GM18519 (cell line): Measurements from ENCODE around the gene DDX51.
"Not testable (repeated sequence)": the region's sequence is repeated elsewhere in the genome, so short reads cannot be mapped to it uniquely, and the experiment has no call there.

Source experiments
- ATAC-seq: cut with Tn5 transposase; IDR thresholded peaks from one replicate; pipeline ENCODE4 v1.9.1; 2021; ENCODE audit warnings: mild to moderate bottlenecking, moderate library complexity; ENCODE audit not compliant: unreplicated experiment, low FRiP score

DDX51 gene

DNA sequence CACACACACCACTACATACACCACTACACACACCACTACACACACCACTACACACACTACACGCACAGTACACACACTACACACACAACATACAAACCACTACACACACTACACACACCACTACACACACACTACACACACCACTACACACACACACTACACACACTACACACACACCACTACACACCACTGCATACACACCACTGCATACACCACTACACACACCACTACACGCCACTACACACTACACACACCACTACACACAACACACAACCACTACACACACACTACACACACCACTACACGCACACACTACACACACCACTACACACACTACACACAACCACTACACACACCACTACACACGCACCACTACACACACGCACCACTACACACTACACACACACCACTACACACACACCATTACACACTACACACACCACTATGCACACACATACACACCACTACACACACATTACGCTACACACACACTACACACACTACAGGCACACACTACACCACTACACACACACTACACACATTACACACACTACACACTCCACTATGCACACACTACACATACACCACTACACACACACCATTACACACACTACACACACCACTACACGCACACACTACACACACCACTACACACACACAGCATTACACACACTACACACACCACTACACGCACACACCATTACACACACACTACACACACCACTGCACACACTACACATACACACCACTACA, 12.6 kb upstream of the DDX51 start:
- ATAC-seq = no peak

DNA sequence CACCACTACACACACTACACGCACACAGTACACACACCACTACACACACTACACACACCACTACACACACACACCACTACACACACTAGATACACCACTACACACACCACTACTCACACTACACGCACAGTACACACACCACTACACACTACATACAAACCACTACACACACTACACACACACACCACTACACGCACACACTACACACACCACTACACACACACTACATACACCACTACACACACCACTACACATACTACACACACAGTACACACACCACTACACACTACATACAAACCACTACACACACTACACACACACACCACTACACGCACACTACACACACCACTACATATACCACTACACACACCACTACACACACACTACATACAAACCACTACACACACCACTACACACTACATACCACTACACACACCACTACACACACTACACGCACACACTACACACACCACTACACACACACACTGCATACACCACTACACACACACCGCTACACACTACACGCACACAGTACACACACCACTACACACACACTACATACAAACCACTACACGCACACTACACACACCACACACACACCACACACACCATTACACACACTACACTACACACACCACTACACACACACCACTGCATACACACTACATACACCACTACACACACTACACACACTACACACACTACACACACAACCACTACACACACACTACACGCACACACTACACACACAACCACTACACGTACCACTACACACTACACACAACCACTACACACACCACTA, 11.9 kb upstream of the DDX51 start:
- no peak for ATAC-seq

DNA sequence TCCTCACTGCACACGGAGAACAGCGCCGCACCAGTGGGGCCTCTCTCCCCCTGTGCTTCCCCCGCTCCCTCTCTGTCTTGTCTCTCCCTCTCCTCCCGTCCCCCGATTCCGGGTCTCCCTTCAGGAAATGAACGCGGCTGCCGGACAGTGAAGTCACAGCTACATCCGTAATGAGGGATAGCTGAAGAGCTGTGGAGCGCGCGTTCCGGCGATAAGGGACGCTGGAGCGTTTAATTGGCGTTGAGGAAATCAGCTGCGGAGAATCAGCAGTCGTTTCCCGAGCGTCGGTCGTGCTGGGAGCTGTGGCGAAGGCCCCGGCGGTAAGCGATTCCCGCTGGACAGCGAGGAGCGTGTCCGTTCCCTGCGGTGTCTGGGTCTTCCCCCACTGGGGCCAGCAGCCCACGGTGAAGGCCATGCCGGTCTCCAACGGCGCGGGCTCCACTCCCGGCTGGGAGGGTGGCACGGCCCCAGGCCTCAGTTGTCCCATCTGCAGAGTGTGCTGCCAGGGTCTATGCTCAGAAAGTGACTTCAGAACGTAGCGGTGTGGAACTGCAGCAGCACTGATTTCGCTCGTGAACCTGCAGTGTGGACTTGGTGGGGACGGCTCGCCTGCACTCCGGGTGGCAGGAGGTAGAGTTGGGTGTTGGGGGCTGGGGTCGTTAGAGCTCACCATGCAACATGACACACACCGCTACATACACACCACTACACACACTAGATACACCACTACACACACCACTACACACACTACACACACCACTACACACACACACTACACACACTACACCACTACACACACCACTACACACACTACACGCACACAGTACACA, 11.0 kb upstream of the DDX51 start:
- no peak for ATAC-seq

DNA sequence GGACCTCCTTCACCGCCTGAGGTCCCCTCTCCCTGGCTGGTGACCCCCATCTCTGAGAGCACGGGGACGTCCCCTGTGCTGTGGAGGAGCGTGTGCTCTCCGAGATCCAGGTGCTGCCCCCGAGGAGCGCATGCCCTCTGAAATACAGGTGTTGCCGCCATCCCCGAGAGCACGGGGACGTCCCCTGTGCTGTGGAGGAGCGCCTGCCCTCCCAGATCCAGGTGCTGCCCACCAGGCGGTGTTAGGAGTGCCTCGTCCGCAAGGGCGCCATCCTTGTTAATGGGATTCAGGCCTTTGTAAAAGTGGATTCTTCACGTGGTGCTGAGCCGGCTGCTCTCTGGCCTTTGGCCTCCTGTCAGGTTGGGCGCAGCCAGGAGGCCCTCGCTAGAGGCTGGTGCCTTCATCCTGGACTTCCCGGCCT, 10.2 kb upstream of the DDX51 start:
- no peak for ATAC-seq

DNA sequence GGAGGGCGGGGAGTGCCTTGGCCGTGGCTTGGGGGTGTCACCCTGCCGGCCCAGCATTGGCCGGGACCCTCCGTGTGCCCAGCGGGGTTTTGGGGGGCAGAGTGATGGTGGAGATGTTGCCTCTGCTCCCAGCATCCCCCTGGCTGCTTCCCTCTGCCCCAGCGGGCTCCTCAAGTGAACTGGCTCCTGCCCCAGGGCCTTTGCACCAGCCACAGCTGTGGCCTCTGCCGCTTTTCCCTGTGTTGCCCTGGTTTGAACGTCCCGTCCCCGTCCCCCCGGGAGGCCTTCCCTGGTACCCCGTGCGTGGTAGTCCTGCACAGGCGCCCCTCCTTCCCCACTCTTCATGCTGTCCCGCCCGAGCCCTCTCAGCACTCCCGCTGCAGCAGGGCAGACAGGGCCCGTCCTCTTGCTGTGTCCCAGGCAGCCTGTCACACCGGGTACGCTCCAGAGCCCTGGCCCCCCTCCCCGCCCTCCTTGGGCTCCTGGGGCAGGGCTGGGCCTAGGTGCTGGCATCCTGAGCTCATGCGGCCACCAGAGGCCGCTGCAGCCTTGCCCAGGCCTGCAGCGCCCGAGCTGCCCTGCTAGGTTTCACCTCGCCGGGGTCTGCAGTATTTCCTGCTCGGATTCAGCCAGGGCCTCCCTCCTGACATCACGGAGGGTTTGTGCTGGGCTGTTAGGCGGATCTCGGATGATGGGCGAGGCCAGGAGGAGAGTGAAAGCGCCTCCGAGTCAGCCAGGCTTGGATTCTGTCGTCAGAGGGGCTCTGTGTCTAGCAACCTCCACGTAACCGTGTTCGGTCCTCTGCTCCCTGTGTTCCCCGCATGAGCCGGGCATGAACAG, 9.6 kb upstream of the DDX51 start:
- ATAC-seq = no peak

DNA sequence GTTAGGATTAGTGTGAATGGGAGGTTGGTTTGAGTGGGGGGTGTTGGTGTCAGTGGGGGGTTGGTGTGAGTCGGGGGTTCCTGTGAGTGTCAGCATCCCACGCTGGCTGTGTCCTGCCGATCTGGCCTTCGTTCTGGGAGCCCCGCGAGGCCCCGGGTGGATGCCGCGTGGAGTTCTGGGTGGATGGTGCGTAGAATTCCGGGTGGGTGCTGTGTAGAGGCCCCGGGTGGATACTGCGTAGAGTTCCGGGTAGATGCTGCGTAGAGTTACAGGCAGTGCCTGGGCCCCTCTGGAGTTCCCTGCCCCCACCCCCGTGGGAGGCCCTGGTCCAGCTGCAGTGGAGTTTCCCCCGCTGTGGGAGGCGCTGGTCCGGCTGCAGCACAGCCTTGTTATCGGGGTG, 8.8 kb upstream of the DDX51 start:
- ATAC-seq = no peak

DNA sequence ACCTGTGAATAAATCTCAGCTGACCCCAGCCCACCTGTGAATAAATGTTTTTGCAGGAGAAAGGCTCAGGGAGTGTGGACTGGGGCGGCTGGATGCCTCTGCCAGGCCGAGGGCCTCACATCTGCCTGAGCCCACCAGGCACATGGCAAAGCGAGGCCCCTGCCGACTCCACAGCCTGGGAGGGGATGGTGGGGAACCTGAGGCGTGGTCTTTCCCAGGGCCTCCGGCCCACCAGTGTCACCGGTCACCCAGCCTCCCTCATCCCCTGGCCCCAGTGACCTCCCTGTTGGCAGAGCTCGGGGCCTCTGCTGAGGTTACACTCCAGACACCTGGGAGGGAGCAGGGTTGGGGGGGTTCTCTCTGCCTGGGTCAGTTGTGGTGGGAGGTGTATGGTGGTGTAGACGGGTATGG, 8.3 kb upstream of the DDX51 start:
- ATAC-seq = no peak

DNA sequence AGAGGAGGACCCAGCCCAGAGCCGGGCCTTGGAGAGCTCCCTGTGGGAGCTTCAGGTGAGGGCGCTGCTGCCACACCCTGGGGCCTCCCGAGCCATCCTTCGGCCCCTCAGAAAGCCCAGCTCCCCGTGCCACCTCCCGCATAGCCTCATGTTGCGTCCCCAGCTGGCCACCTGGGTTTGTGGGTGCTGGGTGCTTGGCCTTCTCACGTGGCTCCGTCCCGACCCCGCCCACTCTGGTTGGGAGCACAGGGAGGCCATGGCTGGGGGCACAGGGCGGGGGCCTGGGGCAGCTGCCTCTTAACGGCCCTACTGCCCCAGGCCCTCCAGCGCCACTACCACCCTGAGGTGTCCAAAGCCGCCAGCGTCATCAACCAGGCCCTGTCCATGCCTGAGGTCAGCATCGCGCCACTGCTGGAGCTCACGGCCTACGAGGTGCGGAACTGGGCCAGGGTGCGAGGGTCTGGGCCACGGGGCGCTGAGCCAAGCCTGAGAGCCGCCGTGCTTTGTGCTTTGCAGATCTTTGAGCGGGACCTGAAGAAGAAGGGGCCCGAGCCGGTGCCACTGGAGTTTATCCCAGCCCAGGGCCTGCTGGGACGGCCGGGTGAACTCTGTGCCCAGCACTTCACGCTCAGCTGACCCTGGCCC, 7.8 kb upstream of the DDX51 start:
- ATAC-seq = no peak

DNA sequence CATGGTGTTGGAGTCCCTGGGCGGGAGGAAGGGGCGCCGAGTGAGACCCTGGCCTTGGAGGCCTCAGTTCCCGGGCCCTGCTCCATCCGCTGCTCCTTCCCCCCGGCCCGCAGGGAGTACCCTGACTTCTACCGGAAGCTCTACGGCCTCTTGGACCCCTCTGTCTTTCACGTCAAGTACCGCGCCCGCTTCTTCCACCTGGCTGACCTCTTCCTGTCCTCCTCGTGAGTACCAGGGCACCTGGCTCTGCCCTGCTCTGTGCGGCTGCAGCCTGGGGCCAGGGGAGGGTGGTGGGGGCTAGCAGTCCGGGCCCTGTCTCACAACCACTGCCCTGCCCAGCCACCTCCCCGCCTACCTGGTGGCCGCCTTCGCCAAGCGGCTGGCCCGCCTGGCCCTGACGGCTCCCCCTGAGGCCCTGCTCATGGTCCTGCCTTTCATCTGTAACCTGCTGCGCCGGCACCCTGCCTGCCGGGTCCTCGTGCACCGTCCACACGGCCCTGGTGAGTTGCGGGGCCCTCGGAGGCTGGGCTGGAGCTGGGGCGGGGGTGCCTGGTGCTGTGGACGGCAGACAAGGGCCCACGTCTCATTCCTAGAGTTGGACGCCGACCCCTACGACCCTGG, 7.1 kb upstream of the DDX51 start:
- ATAC-seq = no peak

DNA sequence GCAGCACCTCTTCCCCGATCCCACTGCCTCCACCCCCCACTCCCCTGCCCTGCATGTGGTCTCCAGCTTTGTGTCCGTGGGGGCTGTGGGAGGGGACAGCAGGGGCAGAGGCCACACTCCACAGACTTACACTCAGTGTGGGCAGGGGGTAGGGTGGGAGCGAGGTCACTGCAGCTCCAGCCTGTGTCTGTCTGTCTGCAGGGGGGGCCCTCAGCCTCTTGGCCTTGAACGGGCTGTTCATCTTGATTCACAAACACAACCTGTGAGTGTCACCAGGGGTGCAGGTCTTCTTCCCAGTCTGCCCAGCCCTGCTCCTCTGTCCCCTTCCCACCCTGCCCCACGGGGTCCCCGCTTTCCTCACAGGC, 6.6 kb upstream of the DDX51 start:
- ATAC-seq = no peak

DNA sequence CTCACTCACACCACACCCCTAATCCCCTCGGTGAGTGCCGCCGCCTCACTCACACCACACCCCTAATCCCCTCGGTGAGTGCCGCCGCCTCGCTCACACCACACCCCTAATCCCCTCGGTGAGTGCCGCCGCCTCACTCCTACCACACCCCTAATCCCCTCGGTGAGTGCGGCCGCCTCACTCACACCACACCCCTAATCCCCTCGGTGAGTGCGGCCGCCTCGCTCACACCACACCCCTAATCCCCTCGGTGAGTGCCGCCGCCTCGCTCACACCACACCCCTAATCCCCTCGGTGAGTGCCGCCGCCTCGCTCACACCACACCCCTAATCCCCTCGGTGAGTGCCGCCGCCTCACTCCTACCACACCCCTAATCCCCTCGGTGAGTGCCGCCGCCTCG, 5.4 kb upstream of the DDX51 start:
- ATAC-seq = not testable (repeated sequence)

DNA sequence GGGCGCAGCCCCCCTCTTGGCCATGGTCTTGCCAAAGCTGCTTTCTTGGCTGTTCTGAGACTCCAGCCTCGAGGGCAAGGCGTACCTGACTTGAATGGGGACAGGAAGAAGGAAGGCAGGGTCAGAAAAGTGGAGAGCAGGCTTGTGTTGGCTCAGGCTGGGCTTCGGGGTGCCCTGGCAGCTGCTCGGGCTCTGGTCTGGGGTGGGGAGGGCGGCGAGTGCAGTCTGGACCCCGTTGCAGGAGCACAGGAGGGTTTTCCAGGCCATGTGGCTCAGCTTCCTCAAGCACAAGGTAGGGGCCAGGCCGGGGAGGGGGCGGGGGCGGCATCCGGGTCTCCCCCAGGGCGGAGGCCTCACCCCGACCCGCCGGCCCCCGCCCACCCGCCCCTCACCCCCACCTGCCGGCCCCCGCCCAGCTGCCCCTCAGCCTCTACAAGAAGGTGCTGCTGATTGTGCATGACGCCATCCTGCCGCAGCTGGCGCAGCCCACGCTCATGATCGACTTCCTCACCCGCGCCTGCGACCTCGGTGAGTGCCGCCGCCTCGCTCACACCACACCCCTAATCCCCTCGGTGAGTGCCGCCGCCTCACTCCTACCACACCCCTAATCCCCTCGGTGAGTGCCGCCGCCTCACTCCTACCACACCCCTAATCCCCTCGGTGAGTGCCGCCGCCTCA, 4.4 kb upstream of the DDX51 start:
- no peak for ATAC-seq

DNA sequence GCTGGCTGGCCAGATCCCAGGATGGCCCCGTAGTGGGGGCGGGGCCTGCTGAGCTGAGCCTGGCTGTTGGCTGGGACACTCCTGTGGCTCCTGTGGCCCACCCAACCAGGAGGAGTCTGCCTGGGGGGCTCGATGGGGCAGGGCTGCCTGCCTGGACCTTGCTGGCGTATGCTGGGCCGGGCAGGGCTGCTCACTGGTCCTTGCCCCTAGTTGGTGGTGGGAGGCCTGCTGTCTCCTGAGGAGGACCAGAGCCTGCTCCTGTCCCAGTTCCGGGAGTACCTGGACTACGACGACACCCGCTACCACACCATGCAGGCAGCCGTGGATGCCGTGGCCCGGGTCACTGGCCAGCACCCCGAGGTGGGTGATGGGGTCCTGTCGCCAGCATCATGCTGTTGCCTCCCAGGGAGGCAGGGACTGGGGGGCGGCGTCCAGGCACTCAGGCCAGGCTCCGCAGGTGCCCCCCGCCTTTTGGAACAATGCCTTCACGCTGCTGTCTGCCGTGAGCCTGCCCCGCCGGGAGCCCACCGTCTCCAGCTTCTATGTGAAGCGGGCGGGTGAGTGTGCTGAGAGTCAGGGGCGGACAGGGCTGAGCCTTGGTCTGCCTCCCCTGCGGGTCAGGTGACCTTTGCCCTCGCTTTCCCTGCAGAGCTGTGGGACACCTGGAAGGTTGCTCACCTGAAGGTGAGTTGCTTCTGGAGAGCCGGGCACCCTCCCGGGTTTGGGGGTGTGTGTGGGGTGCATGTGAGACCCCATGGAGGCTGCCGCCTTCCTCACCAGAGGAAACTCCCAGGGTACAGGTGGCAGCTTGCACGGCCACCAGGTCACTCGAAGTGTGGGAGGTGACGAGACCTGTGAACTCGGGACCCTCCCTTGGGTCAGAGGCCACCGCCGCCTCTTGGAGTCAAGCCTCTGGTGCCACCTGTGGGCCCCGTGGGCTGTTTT, 3.6 kb upstream of the DDX51 start:
- no peak for ATAC-seq

DNA sequence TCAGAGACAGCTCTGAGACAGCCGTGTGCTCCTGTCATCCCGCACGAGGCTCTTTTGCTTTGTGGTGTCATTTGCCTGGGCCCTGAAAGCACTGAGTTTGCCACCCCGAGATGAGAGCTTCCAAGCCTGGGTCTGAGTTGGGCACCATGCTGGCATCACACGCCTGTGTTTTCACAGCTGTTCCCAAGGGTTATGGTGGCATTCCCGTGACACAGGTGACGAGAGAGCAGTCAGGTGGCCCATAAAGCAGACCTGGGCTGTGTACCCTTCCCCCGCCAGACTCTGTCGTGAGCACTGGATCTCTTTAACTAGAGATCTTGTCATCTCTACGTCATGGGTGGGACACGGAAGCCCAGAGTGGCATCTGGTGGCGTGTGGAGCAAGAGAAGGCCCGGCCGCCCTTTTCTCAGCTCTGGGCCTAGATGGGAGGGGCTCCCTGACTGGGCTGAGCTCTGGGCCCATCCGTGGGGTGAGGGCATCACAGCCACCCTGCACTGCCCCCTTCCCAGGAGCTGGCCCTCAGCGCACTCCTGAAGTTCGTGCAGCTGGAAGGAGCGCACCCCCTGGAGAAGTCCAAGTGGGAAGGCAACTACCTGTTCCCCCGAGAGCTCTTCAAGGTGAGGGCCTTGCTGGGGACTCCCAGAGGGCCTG, 2.8 kb upstream of the DDX51 start:
- ATAC-seq = no peak

DNA sequence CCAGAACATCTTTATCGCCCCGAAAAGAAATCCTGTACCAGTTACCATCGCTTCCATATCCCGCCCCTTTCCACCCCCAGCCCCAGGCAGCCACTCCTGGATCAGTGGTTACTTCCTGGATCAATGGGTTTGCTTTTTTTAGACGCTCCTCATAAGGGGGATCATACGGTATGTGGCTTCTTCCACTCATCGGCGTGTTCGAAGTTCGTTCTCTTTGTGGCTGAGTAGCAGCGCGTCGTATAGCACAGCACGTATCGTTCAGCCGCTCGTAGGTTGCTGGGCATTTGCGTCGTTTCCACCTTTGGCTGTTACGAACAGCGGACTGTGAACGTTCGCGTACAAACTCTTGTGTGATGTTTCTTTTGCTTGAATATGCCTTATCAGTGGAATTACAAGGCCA, 2.0 kb upstream of the DDX51 start:
- ATAC-seq = no peak

DNA sequence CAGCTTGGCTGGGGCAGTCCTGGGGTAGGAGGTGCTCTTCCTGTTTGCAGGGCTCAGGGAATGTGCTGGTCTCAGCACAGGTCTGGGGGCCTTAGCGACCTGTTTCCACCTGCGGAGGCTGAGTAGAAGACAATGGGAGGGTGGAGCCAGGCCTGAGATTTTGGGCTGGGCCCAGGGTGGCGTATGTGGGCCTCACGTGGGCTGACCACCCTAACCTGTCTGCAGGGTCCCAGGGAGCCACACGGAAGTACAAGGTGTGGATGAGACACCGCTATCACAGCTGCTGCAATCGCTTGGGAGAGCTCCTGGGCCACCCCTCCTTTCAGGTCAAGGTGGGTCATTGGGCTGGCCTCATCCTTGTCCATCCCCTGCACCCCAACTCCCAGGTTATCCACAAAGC, 1.2 kb upstream of the DDX51 start:
- no peak for ATAC-seq

DNA sequence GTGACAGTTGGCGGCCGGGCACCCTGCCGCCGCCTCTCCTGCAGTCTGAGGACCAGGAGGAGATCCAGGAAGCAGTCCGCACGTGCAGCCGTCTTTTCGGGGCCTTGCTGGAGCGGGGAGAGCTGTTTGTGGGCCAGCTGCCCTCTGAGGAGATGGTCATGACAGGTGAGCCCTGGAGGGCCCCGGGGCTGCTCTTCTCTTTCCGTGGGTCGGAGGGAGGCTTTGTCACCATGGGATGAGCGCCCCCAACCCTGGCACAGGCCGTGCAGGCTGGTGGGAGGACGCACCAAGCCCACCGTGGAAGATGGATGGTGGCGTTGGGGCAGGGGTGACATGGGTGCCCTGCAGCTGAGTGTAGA, 670 bp upstream of the DDX51 start:
- ATAC-seq = no peak
